HCT116 (cell line): Measurements from ENCODE around the gene TMEM119.

Experiments
- CEBPB ChIP-seq: IDR thresholded peaks from 2 replicates; pipeline ENCODE4 v1.6.1; 2012; ENCODE audit warnings: low read depth
- EGR1 ChIP-seq: IDR thresholded peaks from 2 replicates; pipeline ENCODE4 v1.6.1; 2012; ENCODE audit warnings: low read depth
- ELF1 ChIP-seq: IDR thresholded peaks from 2 replicates; pipeline ENCODE4 v1.6.1; 2012; ENCODE audit warnings: low read depth, borderline replicate concordance
- EZH2 ChIP-seq: fragments of 200-600 bp; sonication (generic); IDR thresholded peaks from 2 replicates; pipeline ENCODE4 v1.6.1; 2017; ENCODE audit warnings: antibody characterized with exemption, mixed run types
- EZH2phosphoT487 ChIP-seq: fragments of 200-600 bp; IDR thresholded peaks from 2 replicates; pipeline ENCODE4 v1.6.1; 2018; ENCODE audit warnings: antibody characterized with exemption, borderline replicate concordance
- POLR2A ChIP-seq: IDR thresholded peaks from 2 replicates; pipeline ENCODE4 v1.7.0; 2011; ENCODE audit warnings: borderline replicate concordance; ENCODE audit not compliant: insufficient read depth, insufficient read length; ENCODE audit errors: extremely low read depth
- POLR2AphosphoS5 ChIP-seq: IDR thresholded peaks from 2 replicates; pipeline ENCODE4 v1.6.1; 2011; ENCODE audit warnings: mild to moderate bottlenecking, low read depth, low read length, moderate library complexity
- SP1 ChIP-seq: IDR thresholded peaks from 2 replicates; pipeline ENCODE4 v1.6.1; 2012; ENCODE audit warnings: low read depth
- YY1 ChIP-seq: IDR thresholded peaks from 2 replicates; pipeline ENCODE4 v1.6.1; 2011; ENCODE audit warnings: low read length, low read depth, moderate library complexity, mild to moderate bottlenecking; ENCODE audit not compliant: insufficient replicate concordance; ENCODE audit errors: extremely low read depth
- ZNF274 ChIP-seq: fragments of 200-500 bp; sonication (Bioruptor generic); IDR thresholded peaks from 2 replicates; pipeline ENCODE4 v1.6.1; 2014; ENCODE audit warnings: mild to moderate bottlenecking, low read depth, low read length, inconsistent platforms
- TF ChIP-seq, protein P1 (sequence below): IDR thresholded peaks from 2 replicates; pipeline ENCODE4 v1.6.1; 2012
- TF ChIP-seq, protein P2 (sequence below): IDR thresholded peaks from 2 replicates; pipeline ENCODE4 v1.6.1; 2011; ENCODE audit warnings: mild to moderate bottlenecking, low read length, moderate library complexity; ENCODE audit not compliant: insufficient replicate concordance; ENCODE audit errors: extremely low read depth
- TF ChIP-seq, protein P3 (sequence below), 3 experiments: fragments of 200-600 bp in 1 of 3; sonication (generic) in 1 of 3; IDR thresholded peaks in 2 of 3; conservative IDR thresholded peaks in 1 of 3; 2 replicates each; pipeline ENCODE4 v1.5.1; 2012 to 2017; ENCODE audit warnings: low read depth in 2 of 3, low read length in 2 of 3, antibody characterized with exemption in 1 of 3, borderline replicate concordance in 1 of 3, control low read depth in 1 of 3, mild to moderate bottlenecking in 1 of 3, mixed read lengths in 1 of 3, mixed run types in 1 of 3, moderate library complexity in 1 of 3; ENCODE audit not compliant: insufficient read depth in 1 of 3
- TF ChIP-seq, protein P4 (sequence below): IDR thresholded peaks from 2 replicates; pipeline ENCODE4 v1.6.1; 2012; ENCODE audit warnings: low read depth

DNA sequence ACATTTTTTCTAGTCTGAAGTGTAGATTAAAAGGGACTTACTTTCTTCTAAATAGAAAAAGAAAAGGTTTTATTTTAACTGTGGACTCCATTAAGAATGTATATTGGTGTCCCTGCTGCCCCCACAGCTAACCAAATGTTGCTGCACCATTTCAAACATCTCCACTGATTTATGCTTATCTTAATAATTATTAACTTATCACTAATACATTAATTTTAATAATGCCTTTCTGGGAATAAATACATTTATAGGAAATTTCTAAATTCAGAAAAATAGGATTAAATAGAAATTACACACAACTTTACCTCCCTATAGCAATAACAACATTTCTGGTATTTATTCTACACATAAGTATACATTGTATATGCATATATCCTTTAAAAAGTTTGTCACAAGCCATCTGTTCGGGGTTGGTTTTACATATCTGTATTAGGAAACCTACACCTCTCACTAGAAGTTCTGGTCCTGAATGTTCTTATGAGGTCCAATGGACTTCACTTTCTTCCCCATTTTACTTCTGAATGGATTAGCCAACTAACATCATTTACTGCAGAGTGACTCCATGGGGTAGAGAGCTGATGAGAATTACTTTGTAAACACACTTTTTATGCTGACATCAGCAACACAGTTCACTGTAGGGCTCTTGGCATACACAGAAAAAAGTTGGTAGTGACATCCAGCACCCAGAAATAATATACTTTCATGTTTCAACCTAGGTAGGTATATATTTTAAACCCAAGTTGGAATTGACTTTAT is 45.2 kb upstream of the TMEM119 start:
- TF ChIP-seq, protein P1, sequence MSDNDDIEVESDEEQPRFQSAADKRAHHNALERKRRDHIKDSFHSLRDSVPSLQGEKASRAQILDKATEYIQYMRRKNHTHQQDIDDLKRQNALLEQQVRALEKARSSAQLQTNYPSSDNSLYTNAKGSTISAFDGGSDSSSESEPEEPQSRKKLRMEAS = no peak
- no peak for TF ChIP-seq ELF1
- TF ChIP-seq, protein P2, sequence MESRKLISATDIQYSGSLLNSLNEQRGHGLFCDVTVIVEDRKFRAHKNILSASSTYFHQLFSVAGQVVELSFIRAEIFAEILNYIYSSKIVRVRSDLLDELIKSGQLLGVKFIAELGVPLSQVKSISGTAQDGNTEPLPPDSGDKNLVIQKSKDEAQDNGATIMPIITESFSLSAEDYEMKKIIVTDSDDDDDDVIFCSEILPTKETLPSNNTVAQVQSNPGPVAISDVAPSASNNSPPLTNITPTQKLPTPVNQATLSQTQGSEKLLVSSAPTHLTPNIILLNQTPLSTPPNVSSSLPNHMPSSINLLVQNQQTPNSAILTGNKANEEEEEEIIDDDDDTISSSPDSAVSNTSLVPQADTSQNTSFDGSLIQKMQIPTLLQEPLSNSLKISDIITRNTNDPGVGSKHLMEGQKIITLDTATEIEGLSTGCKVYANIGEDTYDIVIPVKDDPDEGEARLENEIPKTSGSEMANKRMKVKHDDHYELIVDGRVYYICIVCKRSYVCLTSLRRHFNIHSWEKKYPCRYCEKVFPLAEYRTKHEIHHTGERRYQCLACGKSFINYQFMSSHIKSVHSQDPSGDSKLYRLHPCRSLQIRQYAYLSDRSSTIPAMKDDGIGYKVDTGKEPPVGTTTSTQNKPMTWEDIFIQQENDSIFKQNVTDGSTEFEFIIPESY = no peak
- TF ChIP-seq SP1 = no peak
- TF ChIP-seq, protein P3, sequence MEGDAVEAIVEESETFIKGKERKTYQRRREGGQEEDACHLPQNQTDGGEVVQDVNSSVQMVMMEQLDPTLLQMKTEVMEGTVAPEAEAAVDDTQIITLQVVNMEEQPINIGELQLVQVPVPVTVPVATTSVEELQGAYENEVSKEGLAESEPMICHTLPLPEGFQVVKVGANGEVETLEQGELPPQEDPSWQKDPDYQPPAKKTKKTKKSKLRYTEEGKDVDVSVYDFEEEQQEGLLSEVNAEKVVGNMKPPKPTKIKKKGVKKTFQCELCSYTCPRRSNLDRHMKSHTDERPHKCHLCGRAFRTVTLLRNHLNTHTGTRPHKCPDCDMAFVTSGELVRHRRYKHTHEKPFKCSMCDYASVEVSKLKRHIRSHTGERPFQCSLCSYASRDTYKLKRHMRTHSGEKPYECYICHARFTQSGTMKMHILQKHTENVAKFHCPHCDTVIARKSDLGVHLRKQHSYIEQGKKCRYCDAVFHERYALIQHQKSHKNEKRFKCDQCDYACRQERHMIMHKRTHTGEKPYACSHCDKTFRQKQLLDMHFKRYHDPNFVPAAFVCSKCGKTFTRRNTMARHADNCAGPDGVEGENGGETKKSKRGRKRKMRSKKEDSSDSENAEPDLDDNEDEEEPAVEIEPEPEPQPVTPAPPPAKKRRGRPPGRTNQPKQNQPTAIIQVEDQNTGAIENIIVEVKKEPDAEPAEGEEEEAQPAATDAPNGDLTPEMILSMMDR (IDR thresholded peaks at IDR 0.05 in 2 of 3, conservative IDR thresholded peaks at IDR 0.05 in 1 of 3; ENCODE audit: borderline replicate concordance in 1 of 3, insufficient read depth in 1 of 3, low read depth in 2 of 3, low read length in 2 of 3) = no peak
- TF ChIP-seq CEBPB = no peak
- TF ChIP-seq EZH2 = no peak
- no peak for TF ChIP-seq POLR2AphosphoS5
- TF ChIP-seq, protein P4, sequence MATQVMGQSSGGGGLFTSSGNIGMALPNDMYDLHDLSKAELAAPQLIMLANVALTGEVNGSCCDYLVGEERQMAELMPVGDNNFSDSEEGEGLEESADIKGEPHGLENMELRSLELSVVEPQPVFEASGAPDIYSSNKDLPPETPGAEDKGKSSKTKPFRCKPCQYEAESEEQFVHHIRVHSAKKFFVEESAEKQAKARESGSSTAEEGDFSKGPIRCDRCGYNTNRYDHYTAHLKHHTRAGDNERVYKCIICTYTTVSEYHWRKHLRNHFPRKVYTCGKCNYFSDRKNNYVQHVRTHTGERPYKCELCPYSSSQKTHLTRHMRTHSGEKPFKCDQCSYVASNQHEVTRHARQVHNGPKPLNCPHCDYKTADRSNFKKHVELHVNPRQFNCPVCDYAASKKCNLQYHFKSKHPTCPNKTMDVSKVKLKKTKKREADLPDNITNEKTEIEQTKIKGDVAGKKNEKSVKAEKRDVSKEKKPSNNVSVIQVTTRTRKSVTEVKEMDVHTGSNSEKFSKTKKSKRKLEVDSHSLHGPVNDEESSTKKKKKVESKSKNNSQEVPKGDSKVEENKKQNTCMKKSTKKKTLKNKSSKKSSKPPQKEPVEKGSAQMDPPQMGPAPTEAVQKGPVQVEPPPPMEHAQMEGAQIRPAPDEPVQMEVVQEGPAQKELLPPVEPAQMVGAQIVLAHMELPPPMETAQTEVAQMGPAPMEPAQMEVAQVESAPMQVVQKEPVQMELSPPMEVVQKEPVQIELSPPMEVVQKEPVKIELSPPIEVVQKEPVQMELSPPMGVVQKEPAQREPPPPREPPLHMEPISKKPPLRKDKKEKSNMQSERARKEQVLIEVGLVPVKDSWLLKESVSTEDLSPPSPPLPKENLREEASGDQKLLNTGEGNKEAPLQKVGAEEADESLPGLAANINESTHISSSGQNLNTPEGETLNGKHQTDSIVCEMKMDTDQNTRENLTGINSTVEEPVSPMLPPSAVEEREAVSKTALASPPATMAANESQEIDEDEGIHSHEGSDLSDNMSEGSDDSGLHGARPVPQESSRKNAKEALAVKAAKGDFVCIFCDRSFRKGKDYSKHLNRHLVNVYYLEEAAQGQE = no peak
- TF ChIP-seq POLR2A = no peak
- no peak for TF ChIP-seq EZH2phosphoT487
- no peak for TF ChIP-seq EGR1
- TF ChIP-seq YY1 = no peak
- TF ChIP-seq ZNF274 = no peak
